SK-N-MC (cell line): ENCODE data around the gene LRP1B.

Source experiments
- EZH2 ChIP-seq: fragments of 200-600 bp; sonication (generic); IDR thresholded peaks from one replicate; pipeline ENCODE4 v1.6.1; 2017; ENCODE audit warnings: antibody characterized with exemption
- FOXP2 ChIP-seq: optimal IDR thresholded peaks from 2 replicates; pipeline ENCODE3; 2011; ENCODE audit warnings: mild to moderate bottlenecking, moderate library complexity; ENCODE audit not compliant: insufficient read depth; ENCODE audit errors: extremely low read length, control extremely low read depth
- POLR2AphosphoS5 ChIP-seq: IDR thresholded peaks from 2 replicates; pipeline ENCODE4 v1.6.1; 2012; ENCODE audit warnings: mild to moderate bottlenecking, low read depth, low read length, borderline replicate concordance

DNA sequence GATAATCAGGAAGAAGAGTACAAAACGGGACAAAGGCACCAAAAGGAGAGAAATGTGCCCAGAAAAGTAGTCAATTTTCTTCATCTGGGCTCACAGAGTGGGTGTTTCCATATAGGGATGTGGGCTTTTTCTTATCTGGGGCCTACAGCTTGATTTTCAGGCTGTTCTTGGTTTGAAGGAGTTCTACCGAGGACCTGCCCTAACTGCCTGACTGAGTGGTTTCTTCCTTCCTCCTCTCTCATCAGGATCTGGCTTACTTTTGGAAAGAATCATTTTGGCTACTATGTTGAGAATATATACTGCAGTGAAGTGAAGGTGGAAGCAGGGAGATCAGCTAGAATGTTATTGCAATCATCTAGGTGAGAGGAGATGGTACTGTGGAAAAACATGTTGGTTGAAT lies 316.7 kb downstream of the LRP1B start:
- TF ChIP-seq POLR2AphosphoS5 = no peak
- TF ChIP-seq EZH2 = no peak
- no peak for TF ChIP-seq FOXP2
